A549 treated with GW870086 at 1 μM for 4 hours (cell line): ENCODE measurements around the gene RPS29. TPM values are rescaled to one million over a fixed set of nuclear protein-coding genes. Genes with fewer than 3 reads are reported as not detected.

Experiments used
- total RNA-seq: library from RNA; stranded (reverse); fragments of 200-300 nt; extraction: Qiagen RNA extraction; gene quantifications from 5 replicates; pipeline ENCODE4 v1.2.3, GENCODE V29; 2022; ENCODE audit warnings: low read depth

The RPS29 gene
- 4,091 to 5,477 TPM (median 4,625 TPM) in 5 replicates for total RNA-seq

GRCh38 chr14:49585803-49586672 lies at the start of gene RPS29:
Gene RPS29 (minus strand): TSS chr14:49586380. CDS start chr14:49586346, 34 bp downstream.

DNA sequence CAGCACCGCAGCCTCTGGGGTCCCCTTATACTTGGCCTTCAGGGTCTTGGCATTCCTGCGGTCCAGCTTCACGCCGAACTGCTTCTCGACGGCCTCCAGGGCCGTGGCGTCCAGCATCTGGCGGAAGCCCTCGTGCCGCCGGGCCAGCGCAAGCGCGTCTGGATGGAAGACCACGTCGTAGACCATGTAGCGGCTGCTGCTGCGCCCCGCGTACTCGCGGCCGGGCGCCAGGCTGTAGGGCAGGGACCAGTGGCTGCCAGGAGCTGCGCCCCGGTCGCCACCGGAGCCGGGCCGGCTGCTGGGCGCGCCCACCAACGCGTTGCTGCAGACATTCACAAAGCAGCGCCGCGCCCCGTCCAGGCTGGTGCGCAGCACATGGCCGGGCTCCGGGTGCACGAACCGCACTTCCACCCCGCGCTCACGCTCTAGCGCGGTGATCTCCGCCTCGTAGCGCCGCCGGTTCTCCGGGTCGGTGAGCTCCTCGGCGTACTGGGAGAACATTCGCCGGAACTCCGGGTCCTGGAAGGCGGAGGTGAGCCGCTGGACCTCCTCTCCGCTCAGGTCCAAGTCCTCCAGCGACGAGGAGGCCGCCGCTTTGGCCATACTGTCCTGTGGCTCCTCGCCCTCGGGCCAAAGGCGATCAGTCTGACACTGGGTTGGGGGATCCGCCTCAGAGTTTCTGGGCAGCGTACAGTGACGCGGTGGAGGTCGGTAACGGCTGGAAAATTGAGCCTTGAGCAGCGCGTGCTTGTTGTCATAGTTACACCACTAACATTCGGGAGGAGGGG lies 48.6 kb upstream of the RPS29 start, which contains the start of gene DNAAF2:
TSS of gene DNAAF2 (minus strand) at position 698 of the 788 bp plus-strand sequence. CDS start at position 603, 95 bp downstream.

DNA sequence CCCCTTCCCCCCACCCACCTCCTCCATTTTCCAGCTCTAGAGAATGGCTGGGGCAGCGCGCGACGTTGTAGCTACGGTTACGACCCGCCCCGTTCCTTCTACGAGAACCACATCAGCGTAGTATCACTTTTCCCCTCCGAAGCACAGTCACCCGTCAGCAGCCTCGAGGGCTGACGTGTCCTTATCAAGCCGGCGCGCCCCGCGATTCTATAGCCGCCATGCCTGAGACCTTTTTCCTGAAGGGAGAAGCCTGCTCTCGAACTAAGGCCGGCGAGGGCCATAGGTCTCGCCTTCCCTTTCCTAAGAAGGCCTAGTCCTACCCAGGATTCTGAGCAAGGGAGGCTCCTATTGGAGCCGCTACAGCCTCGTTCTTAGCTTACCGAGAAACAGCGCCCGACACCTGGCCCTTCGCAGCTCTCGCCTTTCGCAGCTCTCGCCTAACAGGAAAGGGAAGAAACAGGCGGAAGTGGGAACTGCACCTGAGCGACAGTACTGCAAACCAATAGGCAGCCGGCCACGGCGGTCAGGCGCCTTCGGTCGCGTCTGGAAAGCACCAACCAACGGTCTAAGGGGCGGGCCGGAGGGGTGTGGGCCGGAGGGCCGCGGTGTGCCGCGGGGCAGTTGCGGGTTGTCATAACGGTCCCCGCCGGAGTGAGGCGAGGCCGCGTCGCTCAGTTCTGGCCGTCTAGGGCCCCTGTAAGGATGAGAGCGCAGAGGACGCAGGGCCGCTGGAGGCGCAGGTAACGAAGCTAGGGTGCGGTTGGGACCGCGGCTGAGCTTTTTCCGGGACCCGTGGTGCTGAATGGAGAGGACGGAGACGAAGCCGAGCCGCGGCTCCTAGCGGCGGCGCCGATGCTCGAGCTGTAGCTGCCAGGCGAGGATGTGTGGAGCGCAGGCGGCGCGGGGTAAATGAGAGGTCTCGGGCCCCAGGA lies 34.3 kb upstream of the RPS29 start, which contains the start of the genes MGAT2 and RPL36AL:
TSS of gene MGAT2 (plus strand) at position 618 of the 932 bp plus-strand sequence. CDS start 470 bp downstream, outside the sequence.
TSS of gene RPL36AL (minus strand) at position 445 of the 932 bp plus-strand sequence. CDS start 1,522 bp downstream, outside the sequence.

GRCh38 chr14:49598485-49599300 lies 12.5 kb upstream of the RPS29 start, which contains the start of gene LRR1:
Gene LRR1 (plus strand): TSS chr14:49598940. CDS start chr14:49599021, 81 bp downstream.

Other genes starting within 250 kb of the RPS29 start
- 47.0 to 52.7 TPM (median 51.8 TPM) in 5 replicates for gene LRR1, start 12.6 kb upstream of the RPS29 start, total RNA-seq
- 397 to 518 TPM (median 440 TPM) in 5 replicates for gene RPL36AL, start 34.2 kb upstream of the RPS29 start, total RNA-seq
- 47.0 to 53.9 TPM (median 50.2 TPM) in 5 replicates for gene MGAT2, start 34.4 kb upstream of the RPS29 start, total RNA-seq
- 10.5 to 12.3 TPM (median 11.6 TPM) in 5 replicates for gene DNAAF2, start 48.9 kb upstream of the RPS29 start, total RNA-seq
- gene POLE2, start 101.8 kb upstream of the RPS29 start, total RNA-seq: 11.6 to 15.7 TPM (median 14.3 TPM) in 5 replicates
- gene KLHDC1, start 106.7 kb upstream of the RPS29 start, total RNA-seq: 0.16 to 0.25 TPM (median 0.21 TPM) in 4 of 5 replicates, not detected in the other
- gene KLHDC2, start 181.8 kb upstream of the RPS29 start, total RNA-seq: 28.6 to 37.9 TPM (median 32.1 TPM) in 5 replicates